HG03097 (cell line): Measurements from ENCODE around the gene TIAM2.
"Not testable (repeated sequence)": the region's sequence is repeated elsewhere in the genome, so short reads cannot be mapped to it uniquely, and the experiment has no call there.

Experiments used
- ATAC-seq: cut with Tn5 transposase; IDR thresholded peaks from one replicate; pipeline ENCODE4 v1.9.1; 2021; ENCODE audit not compliant: unreplicated experiment, low FRiP score

The TIAM2 gene

DNA sequence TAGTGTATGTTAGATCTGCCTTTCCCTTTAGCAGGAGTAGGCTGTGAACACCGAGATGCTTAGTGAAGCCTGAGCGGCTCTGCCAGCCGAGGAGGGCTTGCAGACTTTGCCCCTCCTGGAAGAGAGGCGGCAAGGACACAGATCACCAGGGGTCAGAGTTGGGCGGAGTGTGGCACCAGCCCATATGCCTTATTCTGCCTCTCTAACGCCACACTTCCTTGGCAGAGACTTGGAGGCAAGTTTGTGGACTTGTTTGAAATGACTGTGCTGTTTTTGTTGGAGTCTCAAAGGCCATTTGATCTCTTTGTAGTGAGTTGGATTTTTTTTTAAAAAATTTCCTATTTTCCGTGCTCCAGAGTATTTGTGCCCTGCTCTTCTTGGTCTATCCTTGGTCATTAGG lies 224.2 kb downstream of the TIAM2 start:
- ATAC-seq = no peak

DNA sequence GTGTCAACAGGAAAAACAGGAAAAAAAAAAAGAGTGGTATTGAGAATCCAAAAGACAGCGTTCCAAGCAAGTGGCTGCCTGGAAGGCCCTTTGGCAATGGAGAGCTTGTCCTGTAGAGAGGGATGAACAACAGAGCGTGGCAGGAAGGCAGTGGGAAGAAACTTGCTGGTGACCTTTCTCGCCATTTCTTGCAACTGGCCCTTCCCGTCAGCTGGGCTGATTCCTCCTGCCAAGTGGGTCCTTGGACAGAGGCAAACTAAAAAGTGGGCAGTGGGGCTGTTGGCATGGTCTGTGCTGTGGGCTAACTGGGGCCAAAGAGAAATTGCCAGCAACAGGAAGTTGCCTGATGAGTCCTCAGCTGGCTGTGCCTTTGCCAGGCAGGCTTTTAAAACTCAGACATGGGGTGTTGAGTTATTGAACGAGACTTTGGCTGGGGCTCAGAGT lies 224.8 kb downstream of the TIAM2 start:
- no peak for ATAC-seq

DNA sequence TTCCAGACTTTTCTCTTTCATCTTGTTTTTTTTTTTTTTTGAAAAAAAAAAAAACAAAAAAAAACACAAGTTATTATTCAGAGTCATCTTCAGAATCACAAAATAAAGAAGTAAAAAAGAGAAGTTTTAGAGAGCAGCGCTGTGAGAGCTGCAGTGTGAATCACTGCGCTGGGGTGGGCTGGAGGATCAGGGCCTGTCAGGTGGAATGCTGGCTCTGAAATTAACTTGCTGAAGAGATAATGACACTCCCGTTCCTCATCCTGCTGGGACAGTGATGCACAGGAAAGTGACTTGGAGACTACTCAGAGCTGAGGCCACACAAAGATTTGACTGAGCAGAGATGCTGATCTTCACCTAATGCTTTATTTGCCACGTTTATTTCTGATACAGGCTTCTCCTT lies 226.0 kb downstream of the TIAM2 start:
- no peak for ATAC-seq

DNA sequence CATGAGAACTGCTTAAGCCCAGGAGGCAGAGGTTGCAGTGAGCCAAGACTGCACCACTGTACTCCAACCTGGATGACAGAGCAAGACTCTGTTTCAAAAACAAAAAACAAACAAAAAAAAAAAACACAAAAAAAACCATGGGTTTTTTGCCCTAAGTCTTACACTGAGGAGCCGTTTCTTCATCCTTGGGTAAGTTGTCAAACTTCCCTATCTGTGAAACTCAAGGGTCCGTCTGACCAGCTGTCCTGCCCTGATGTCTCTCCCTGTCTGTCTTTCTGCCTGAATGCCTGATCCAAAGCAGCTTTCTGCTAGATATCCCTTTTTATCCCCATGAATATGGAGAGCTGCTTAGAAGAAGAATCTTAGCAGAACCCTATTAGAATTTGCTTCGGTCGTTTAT lies 227.4 kb downstream of the TIAM2 start:
- no peak for ATAC-seq

DNA sequence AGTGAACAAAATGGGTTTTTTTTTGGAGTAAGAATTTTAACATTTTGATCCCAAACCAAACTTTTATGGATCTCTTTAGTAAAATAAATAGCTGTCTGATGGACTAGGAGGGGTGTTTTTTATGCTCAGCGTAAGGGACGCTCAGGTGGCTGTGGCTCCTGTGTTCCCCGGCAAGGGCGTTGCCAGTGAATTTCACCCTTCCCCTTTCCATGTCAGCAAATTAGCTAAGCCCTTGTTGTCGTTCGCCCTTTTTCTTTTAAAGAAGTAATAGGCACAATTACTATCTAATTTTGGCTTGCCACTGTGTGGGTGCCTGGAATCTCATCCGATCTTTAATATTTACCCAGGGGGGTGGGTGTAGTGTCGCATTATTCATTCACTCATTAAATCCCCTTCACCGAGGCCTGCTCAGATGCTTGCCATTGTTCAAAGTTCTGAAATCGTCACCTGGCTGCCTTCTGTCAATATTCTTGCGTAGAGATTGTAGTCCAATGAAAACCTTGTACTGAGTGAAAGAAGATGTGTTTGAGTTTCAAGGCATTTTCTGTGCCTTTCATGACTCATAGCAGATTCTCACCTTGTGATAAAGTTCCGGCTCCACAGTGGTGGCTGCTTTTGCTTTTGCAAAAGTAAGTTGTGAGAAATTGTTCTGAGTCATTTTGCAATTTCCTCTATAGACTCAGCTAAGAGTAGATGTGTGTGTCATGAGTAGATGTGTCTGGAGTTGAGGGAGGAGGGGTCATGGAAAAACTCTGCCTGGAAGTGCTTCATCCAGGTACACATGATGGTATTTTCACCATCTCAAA lies 228.7 kb downstream of the TIAM2 start:
- peak; percentile 91 for ATAC-seq

DNA sequence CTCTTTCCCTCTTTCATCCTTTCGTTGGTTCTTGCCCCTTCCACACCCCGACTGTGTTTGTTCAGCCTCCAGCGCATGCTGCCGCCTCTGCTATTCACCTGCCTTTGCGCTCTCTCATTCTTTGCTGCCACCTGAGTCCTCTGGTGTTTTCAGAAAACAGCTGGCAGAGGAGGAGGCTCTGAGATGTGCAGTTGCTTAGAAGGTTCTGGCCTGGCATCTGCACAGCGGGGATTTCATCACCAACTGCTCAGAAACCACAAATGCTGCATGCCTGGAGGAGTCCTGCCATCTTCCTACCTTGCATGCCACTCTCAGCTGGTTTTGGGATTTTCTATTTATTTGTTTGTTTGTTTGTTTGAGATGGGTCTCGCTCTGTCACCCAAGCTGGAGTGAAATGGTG lies 229.5 kb downstream of the TIAM2 start:
- ATAC-seq = no peak

DNA sequence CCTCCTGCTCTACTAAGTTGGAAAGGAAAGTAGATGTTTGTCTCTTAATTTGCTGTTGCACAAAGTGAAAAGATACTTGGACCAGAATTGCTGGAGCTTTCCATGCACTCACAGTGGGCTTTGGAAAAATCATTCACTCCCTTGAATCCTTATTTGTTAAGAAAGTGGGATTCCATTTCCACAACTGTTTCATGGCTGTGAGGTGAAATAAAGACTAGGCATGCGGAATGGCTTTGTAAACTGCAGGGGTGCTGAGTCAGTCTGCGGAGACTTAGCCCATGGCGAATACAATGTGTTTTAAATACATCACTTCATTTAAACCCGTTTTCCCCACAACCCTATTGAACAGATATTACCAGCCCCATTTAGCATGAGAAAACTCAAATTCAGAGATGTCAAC lies 231.9 kb downstream of the TIAM2 start:
- ATAC-seq = no peak

DNA sequence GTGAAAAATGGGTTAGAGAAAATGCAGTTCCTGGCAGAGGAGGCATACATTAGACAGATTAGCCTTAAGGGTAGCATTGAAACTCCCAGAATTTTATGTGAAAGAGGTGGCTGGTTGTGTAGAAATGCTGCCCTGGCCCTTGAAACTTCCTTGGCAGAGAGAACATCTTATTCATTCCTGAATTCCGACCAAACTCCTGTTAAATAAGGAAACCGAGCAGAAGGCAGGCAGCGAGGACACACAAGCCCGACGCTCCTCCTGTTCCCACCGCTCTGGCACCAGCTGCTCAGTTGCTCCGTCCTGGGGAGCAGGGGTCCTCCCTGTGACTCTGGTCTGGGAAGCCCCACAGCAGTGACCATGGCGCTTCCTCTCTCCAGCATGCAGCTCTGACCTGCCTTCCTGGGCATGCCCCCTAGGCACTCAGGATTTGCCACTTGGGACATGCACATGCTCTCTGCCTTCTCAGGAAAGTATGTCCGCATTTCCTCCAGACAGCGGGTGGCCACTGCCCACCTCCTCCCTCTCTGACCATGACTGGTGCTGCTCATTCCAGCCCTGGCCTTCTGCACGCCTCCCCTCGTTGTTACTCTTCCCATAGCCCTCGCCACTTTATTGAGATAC lies 233.5 kb downstream of the TIAM2 start:
- no peak for ATAC-seq

DNA sequence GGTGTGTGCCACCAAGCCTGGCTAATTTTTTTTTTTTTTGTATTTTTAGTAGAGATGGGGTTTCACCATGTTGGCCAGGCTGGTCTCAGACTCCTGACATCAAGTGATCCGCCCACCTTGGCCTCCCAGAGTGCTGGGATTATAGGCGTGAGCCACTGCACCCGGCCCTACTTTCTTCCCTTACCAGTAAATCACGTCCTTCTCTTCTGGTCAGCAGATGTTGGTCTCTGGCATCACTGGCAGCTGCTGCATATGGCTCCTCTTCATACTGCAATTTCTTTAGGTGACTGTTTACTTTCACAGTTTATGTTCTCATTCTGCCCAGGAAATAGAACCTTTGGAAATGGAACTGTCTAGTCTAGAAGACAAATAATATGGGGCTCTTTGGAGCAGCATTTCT lies 235.9 kb downstream of the TIAM2 start:
- not testable (repeated sequence) for ATAC-seq

DNA sequence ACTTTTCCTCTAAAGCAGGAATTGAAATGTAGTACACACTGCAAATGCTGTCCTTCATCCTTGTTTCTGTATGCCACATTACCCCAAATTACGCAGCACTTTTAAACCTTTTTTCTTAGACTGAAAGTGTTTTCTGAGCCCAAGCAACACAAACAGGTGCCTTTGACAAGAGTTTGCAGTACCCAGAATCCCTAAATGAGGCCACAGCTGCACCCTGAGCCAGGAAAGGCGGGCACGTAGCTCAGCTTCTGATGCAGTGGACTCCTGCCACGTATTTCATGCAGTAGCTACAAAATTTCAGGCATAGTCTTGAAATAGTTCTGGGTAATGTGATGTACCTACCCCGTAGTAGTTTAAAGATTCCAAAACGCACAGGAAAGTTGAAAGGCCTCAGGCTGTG lies 237.7 kb downstream of the TIAM2 start:
- ATAC-seq = no peak

DNA sequence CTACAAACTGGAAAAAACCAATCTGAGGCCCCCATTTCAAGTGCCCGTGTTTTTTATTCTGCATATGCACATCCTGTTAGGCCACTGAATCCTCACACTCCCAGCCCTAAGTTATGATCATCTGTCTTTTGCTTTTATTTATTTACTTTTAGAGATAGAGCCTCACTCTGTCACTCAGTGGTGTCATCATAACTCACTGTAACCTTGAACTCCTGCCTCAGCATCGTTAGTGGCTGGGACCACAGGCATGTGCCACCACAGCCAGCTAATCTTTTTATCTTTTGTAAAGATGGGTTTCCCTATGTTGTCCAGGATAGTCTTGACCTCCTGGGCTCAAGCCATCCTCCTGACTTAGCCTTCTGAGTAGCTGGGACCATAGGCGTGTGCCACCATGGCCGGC lies 239.1 kb downstream of the TIAM2 start:
- no peak for ATAC-seq

DNA sequence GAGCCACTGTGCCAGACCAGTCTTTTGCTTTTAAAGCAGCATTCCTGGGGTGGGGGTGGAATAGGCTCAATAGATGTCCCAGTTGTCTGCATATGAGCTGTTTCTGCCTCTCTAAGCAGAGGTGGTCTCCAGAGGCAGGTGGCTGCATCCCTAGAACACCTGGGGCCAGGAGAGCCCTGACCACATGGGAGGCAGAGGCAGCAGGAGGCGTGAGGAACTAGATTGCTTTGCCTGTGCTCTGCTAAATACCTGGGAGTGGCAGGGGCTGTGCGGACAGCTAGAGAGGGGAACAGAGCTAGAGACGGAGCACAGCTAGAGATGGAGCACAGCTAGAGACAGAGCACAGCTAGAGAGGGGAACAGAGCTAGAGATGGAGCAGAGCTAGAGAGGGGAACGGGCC lies 239.6 kb downstream of the TIAM2 start:
- ATAC-seq = no peak

DNA sequence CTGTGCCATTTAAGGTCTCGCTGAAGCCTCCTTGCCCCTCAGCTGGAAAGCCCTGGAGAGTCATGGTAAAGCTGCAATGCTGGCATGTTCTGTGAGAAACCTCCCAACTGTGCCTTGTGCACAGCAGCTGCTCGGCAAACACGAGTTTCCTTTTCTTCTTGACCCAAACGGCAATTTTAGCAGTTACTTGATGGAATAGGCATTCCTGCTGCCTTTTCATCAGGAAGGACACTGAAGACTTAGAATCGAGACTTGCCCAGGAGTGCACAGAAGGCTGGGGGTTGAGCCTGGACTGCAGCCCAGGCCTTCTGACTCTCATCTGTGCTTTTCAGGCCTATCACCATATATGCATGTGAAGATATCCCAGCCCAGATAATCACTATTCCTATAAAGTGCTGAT lies 240.0 kb downstream of the TIAM2 start:
- no peak for ATAC-seq

DNA sequence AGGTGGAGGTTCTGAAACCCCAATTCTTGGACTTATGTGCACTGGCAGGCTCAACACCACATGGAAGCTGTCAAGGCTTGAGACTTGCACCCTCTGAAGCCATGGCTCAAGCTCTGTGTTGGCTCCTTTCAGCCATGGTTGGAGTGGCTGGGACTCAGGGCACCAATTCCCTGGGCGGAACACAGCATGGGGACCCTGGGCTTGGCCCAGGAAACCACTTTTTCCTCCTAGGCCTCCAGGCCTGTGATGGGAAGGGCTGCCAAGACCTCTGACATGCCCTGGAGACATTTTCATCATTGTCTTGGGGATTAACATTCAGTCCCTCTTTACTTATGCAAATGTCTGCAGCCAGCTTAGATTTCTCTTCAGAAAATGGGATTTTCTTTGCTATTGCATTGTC lies 242.5 kb downstream of the TIAM2 start:
- ATAC-seq = no peak

DNA sequence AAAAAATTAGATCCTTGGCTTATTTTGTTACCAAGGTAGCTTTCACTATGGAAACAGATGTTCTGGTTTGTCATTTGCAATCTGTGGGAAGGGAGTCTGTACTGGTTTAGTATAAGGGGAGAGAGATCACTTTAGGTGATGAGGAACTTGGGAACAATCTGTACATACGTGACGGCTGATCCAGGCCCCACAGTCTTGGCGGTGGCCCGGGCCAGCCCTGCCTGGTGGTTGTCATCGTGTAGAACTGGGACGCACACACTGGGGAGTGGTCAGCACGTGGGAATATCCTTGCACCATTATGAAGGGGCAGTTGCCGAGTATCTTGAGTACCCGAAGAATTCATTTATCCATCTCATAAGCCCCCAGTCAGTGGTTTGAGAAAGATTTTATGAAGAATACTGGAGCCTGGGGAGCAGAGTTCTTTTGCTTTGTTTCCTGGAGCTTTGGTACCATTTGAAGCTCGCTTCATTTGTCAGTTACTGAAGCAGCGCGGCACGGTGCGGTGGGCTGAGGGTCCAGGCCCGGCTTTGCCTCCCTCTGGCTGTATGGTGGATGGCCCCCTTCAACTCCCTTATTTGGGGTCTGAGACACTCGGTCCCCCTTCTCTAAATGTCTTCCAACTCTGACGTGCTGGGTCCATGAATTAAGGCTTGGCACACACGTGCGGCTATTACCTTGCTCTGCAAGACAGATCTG lies 245.9 kb downstream of the TIAM2 start:
- no peak for ATAC-seq

DNA sequence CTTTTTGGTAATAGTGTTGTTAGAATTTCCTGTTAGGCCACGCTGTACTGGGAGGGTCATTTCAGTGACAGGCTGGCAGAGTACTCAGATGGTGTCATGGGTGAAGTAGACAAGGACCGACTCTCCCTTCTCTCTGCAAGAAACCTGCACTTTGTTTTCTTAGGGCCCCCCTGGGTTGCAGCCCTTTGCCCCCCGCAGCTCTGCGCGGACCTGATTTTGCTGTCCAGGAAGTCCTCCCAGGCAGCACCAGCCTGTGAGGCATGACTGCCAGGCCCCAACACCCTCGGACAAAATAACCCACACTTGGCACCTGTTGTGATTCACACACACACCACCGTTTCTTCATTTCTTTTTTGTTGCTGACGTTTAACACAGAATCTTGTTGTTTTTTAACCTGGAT lies 246.9 kb downstream of the TIAM2 start:
- no peak for ATAC-seq

DNA sequence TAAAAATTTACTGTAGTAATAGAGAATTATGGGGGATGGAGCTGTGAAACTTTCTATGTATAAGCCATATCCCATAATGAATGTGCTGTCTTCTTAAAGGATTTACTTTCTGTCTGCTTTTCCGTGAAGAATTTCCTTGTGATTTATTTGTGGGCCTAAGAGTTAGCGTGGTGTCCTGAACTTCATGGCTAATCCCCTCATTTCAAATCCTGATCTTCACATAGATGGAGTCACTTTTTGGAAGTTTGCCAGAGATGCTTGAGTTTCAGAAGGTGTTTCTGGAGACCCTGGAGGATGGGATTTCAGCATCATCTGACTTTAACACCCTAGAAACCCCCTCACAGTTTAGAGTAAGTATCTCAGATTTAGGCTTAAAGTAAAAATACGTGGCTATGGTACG lies 249.3 kb downstream of the TIAM2 start:
- ATAC-seq = no peak

DNA sequence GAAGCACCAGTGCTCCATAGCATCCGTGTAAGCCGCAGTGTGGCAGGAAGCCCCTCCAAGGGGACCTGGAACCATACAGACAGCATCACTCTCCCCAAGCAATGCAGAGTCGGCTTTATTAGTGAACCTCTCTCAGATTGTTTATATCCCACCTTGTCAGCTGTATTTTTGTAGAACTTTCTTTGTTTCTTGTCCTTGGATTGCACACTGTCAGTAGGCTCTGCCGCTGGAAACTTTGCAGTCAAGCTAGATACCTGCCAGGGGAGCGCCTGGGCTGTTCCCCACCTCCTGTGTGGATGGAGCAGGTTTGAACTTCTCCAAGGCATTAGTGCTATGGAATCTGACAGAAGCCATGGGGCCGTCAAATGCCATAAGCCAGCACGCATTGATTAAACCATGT lies 250.1 kb downstream of the TIAM2 start:
- ATAC-seq = no peak

DNA sequence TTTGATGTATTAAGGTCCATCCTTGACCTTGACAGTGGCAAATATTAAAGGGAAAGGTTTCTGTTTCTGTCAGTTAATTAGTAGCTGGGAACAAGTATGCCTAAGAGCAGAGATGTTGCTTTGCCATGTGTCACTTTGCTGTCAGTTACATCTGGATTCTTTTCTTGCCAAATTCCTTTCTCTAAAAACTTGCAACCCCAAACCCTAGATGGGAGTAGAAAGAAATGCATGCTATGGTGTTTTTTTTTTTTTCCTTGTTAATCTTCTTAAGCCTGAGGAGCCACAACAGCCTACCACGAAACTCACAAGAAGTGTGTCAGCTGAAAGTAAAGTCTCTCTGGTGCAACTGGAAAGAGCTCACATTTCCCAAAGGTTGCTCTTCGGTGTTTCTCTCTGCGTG lies 250.7 kb downstream of the TIAM2 start:
- ATAC-seq = no peak

DNA sequence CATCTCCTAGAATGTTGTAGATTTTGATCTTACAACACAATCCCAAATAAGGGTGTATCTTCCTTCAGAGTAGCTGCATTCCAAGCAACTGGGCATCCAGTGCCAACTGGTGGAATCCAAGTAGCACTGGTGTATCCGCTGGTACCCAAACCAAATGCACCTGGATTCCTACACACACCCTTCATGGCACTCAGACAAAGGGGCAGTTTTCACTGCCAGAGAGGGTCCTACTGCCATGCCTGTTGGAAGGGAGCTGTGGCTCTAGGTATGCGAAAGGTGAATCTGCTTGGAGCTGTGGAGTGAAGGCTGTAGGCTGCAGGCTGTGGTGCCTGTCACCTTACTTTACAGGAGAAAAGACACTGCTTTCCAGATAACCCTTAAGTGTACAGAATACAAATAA lies 251.7 kb downstream of the TIAM2 start:
- no peak for ATAC-seq

DNA sequence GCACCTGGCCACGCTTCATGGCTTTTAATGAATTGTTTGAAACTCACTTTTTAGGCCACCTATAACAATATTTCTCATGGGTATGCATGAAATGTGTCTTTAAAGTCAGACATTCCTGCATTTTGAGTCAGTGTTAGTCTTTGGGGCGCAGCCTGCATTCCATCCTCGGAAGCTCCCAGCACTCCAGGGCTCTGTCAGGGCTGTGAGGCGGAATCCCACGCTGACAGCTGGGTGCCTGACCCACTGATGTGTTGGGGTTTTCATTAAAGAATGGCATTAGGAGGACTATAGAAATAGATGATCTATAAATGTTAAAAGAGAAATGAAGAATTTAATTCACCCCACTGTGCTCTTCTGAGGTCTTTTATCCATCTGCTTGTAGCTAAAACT lies 252.5 kb downstream of the TIAM2 start:
- ATAC-seq = no peak
